CD4-positive, CD25-positive, alpha-beta regulatory T cell (primary cell): ENCODE data around the gene TEAD3. TPM values are rescaled to one million over a fixed set of nuclear protein-coding genes. Genes with fewer than 3 reads are reported as not detected.

Experiments
- ATAC-seq, 2 donors: fragments of 150-1000 bp; cut with Tn5 transposase; one replicate each; pipeline ENCODE4 v1.10.0; 2021; ENCODE audit warnings: low read depth in 2 of 2, moderate number of reproducible peaks in 2 of 2, moderate library complexity in 1 of 2
- DNase-seq, 3 donors: peaks; one replicate each; pipeline versions ENCODE4 v3.0.0 to v3.0.0-alpha.2; 2012 to 2022; ENCODE audit warnings: mixed read lengths in 1 of 3
- H3K27ac ChIP-seq: one replicate; pipeline ENCODE4 v1.7.0; 2013; ENCODE audit warnings: mild to moderate bottlenecking, low read length; ENCODE audit not compliant: insufficient read depth, poor library complexity, severe bottlenecking
- H3K27me3 ChIP-seq: one replicate; pipeline ENCODE4 v1.7.0; 2013; ENCODE audit warnings: low read length; ENCODE audit not compliant: control insufficient read depth, insufficient read depth
- H3K36me3 ChIP-seq: one replicate; pipeline ENCODE4 v1.7.0; 2013; ENCODE audit warnings: mild to moderate bottlenecking, low read length, moderate library complexity; ENCODE audit not compliant: control insufficient read depth, insufficient read depth
- H3K4me1 ChIP-seq: 2 replicates; pipeline ENCODE4 v1.7.0; 2013; ENCODE audit warnings: mild to moderate bottlenecking, low read length; ENCODE audit not compliant: insufficient read depth, control insufficient read depth, poor library complexity, severe bottlenecking
- H3K4me3 ChIP-seq: one replicate; pipeline ENCODE4 v1.7.0; 2013; ENCODE audit warnings: low read depth, mild to moderate bottlenecking, low read length, moderate library complexity
- H3K9me3 ChIP-seq, 2 experiments: 1 replicate in 1 of 2; 2 replicates in 1 of 2; pipeline ENCODE4 v1.7.0; 2013; ENCODE audit warnings: low read length in 2 of 2, mild to moderate bottlenecking in 1 of 2, moderate library complexity in 1 of 2; ENCODE audit not compliant: control insufficient read depth in 2 of 2
- H3K27ac Mint-ChIP-seq, 3 donors: one replicate each; pipeline ENCODE4 v1.8.0; 2020 to 2022; ENCODE audit warnings: mild to moderate bottlenecking in 3 of 3, mixed read lengths in 3 of 3, moderate library complexity in 2 of 3
- H3K27me3 Mint-ChIP-seq: one replicate; pipeline ENCODE4 v1.8.0; 2022; ENCODE audit warnings: mild to moderate bottlenecking, mixed read lengths
- H3K36me3 Mint-ChIP-seq: one replicate; pipeline ENCODE4 v1.8.0; 2020; ENCODE audit warnings: mixed read lengths
- H3K4me1 Mint-ChIP-seq, 4 donors: one replicate each; pipeline ENCODE4 v1.8.0; 2020 to 2022; ENCODE audit warnings: mixed read lengths in 4 of 4, mild to moderate bottlenecking in 1 of 4
- H3K4me3 Mint-ChIP-seq, 4 donors: one replicate each; pipeline ENCODE4 v1.8.0; 2020 to 2022; ENCODE audit warnings: mild to moderate bottlenecking in 4 of 4, mixed read lengths in 4 of 4, moderate library complexity in 3 of 4
- H3K9me3 Mint-ChIP-seq, 7 donors: one replicate each; pipeline ENCODE4 v1.8.0; 2020 to 2022; ENCODE audit warnings: mixed read lengths in 7 of 7, mild to moderate bottlenecking in 3 of 7, moderate library complexity in 2 of 7
- polyA plus RNA-seq, 4 donors: library from polyadenylated mRNA; unstranded; fragments of 300-500 nt; fragmentation: Illumina TruSeq; gene quantifications; one replicate each; pipeline ENCODE4 v1.2.3, GENCODE V29; 2021
- total RNA-seq: library from RNA; stranded (reverse); gene quantifications from one replicate; pipeline ENCODE4 v1.2.3, GENCODE V29; 2022

Gene TEAD3
- total and polyA plus RNA-seq, 5 donors from 2014 or later = 0.18 to 0.24 (median 0.20) TPM; not detected in 2

GRCh38 chr6:35469751-35470662 is 26.9 kb downstream of the TEAD3 start:
- H3K27ac ChIP-seq = peak overlapping the region; percentile 85
- Mint-ChIP-seq H3K4me3 (peak overlapping the region; percentile 97 to 98 (median 98)), H3K9me3 (no peaks in the 10 kb centered on the region), H3K27me3 (no peaks in the 10 kb centered on the region), H3K27ac (peak overlapping the region; percentile 94 to 99 (median 94)), H3K36me3 (peaks cover 19% of the 10 kb centered on the region), H3K4me1 (peaks cover 5 to 52% (median 30%) of the 10 kb centered on the region in 4 donors)
- H3K4me3 ChIP-seq = peak overlapping the region; percentile 89
- peak in 1 of 3 donors; percentile 18 for DNase-seq
- peaks cover 32% of the 10 kb centered on the region for H3K4me1 ChIP-seq
- H3K27me3 ChIP-seq = no peaks in the 10 kb centered on the region
- H3K9me3 ChIP-seq = no peaks in the 10 kb centered on the region
- peaks cover 33% of the 10 kb centered on the region for H3K36me3 ChIP-seq
- no peak for ATAC-seq

DNA sequence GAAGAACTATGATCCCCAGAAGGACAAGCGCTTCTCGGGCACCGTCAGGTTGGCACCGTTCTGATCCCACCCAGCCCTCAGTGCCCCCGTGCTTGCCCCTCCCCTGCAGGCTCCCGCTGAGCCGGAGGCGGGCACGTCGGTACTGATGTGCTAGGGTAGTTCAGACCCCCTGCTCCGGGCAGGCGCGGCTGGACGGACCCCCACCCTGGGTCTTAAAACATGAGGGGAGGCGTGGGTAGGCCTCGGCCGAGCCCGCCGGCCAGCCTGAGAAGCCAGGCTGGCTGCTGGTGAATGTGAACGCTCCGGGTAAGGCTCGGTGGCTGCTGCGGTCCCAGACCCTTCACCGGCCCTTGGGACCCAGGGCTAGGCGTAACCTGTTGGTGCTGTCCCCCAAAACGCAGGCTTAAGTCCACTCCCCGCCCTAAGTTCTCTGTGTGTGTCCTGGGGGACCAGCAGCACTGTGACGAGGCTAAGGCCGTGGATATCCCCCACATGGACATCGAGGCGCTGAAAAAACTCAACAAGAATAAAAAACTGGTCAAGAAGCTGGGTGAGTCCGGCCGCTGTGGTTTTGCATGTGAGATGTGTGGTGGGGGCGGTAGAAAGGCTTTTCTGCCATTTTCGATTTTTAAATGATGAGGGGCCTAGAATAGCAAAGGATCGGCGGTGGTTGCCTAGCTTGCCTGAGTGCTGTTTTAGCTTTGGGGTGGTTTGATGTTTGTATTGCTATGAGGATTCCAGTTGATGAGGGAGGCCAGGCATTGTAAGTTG is 27.7 kb downstream of the TEAD3 start:
- peaks cover 33% of the 10 kb centered on the region for H3K36me3 ChIP-seq
- H3K9me3 ChIP-seq = no peaks in the 10 kb centered on the region
- Mint-ChIP-seq H3K9me3 (no peaks in the 10 kb centered on the region), H3K4me1 (peaks cover 5 to 52% (median 30%) of the 10 kb centered on the region in 4 donors), H3K27me3 (no peaks in the 10 kb centered on the region), H3K36me3 (peaks cover 19% of the 10 kb centered on the region), H3K4me3 (peak overlapping the region; percentile 97 to 98 (median 98)), H3K27ac (peak overlapping the region; percentile 94 to 99 (median 98))
- H3K4me1 ChIP-seq = peaks cover 32% of the 10 kb centered on the region
- ATAC-seq = no peak
- H3K4me3 ChIP-seq = peak overlapping the region; percentile 89
- H3K27ac ChIP-seq = peak overlapping the region; percentile 85
- H3K27me3 ChIP-seq = no peaks in the 10 kb centered on the region
- peak in 1 of 3 donors; percentile 25 for DNase-seq

- Histone ChIP-seq H3K9me3 (no peaks in the 10 kb centered on the region), H3K27me3 (no peaks in the 10 kb centered on the region), H3K4me3 (peak within 1 kb of the TSS; percentile 89), H3K4me1 (peaks cover 32% of the 10 kb centered on the region), H3K27ac (peak within 1 kb of the TSS; percentile 85), H3K36me3 (peaks cover 32% of the 10 kb centered on the region)
- H3K27ac Mint-ChIP-seq = peak within 1 kb of the TSS; percentile 94 to 99 (median 98)
- no peaks in the 10 kb centered on the region for H3K9me3 Mint-ChIP-seq
- no peaks in the 10 kb centered on the region for H3K27me3 Mint-ChIP-seq
- peaks cover 5 to 52% (median 30%) of the 10 kb centered on the region in 4 donors for H3K4me1 Mint-ChIP-seq
- H3K36me3 Mint-ChIP-seq = peaks cover 23% of the 10 kb centered on the region
- H3K4me3 Mint-ChIP-seq = peak within 1 kb of the TSS; percentile 97 to 98 (median 98)
- peak; percentile 90 to 92 for ATAC-seq
- DNase-seq = peak; percentile 94 to 98 (median 96)
These were observed 28.5 kb downstream of the TEAD3 start, which contains the start of gene RPL10A for GRCh38 chr6:35468181-35468979. Gene RPL10A, plus strand, starts transcription at chr6:35468401. Its CDS starts 34 bp downstream, at chr6:35468435.

- H3K36me3 ChIP-seq = peaks cover 13% of the 10 kb centered on the region
- Mint-ChIP-seq H3K27ac (peak overlapping the region in 1 of 3 donors; percentile 27), H3K36me3 (peaks cover 26% of the 10 kb centered on the region), H3K9me3 (no peaks in the 10 kb centered on the region), H3K4me1 (peaks cover 3 to 32% (median 19%) of the 10 kb centered on the region in 4 donors), H3K27me3 (no peaks in the 10 kb centered on the region), H3K4me3 (peak overlapping the region in 2 of 4 donors; percentile 55 to 80)
- H3K9me3 ChIP-seq = no peaks in the 10 kb centered on the region
- no peaks in the 10 kb centered on the region for H3K27me3 ChIP-seq
- no peak overlapping the region for H3K27ac ChIP-seq
- H3K4me1 ChIP-seq = peaks cover 20% of the 10 kb centered on the region
- DNase-seq = no peak
- ATAC-seq = no peak
- no peak overlapping the region for H3K4me3 ChIP-seq
These were observed 31.2 kb downstream of the TEAD3 start for GRCh38 chr6:35465646-35466045.

DNA sequence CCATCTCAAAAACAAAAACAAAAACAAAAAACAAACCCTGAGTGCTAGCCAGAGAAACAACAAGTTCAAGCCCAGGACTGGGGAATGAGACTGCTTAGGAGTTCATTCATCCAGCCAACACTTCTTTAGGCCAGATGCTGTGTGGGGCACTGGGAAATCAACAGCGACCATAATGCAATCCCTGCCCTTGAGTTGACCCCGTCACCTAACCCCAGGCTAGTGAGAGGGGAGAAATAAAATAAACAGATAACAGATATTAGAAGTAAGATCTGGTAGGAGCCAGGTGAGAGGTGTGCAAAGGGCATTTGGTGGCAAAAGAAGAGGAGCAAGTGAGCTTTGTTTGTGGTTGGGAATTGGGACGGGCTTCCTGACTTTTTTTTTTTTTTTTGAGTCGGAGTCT is 33.6 kb downstream of the TEAD3 start:
- no peak overlapping the region for H3K27ac ChIP-seq
- Mint-ChIP-seq H3K4me3 (no peak overlapping the region), H3K27me3 (no peaks in the 10 kb centered on the region), H3K36me3 (peaks cover 23% of the 10 kb centered on the region), H3K9me3 (no peaks in the 10 kb centered on the region), H3K4me1 (peaks cover 0 to 16% (median 7%) of the 10 kb centered on the region in 4 donors), H3K27ac (peak overlapping the region in 1 of 3 donors; percentile 38)
- no peak overlapping the region for H3K4me3 ChIP-seq
- DNase-seq = no peak
- no peaks in the 10 kb centered on the region for H3K9me3 ChIP-seq
- no peaks in the 10 kb centered on the region for H3K27me3 ChIP-seq
- ATAC-seq = no peak
- H3K36me3 ChIP-seq = peaks cover 12% of the 10 kb centered on the region
- H3K4me1 ChIP-seq = peaks cover 6% of the 10 kb centered on the region

DNA sequence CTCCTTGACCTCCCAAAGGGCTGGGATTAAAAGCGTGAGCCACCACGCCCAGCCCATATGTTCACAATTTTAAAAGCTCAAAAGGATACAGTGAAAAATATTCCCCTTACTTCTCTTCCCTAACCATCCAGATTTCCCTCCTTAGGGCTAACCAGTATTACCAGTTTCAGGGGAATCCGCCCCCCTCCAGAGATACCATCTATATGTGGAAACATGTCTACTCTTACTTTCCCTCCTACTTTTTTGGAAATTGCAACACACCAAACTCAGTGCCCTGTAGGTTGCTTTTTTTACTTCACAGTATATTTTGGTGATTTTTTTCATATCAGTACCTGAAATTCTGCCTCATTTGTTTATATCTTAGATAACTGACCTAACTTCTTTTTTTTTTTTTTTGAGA is 35.6 kb downstream of the TEAD3 start:
- Mint-ChIP-seq H3K9me3 (no peaks in the 10 kb centered on the region), H3K4me3 (no peak overlapping the region), H3K27ac (no peak overlapping the region), H3K4me1 (peaks cover 0 to 2% (median under 1%) of the 10 kb centered on the region in 4 donors), H3K27me3 (no peaks in the 10 kb centered on the region), H3K36me3 (peaks cover 30% of the 10 kb centered on the region)
- DNase-seq (no peak), ATAC-seq (no peak)
- H3K4me3 ChIP-seq = no peak overlapping the region
- no peak overlapping the region for H3K27ac ChIP-seq
- no peaks in the 10 kb centered on the region for H3K9me3 ChIP-seq
- H3K27me3 ChIP-seq = no peaks in the 10 kb centered on the region
- H3K4me1 ChIP-seq = no peaks in the 10 kb centered on the region
- H3K36me3 ChIP-seq = peaks cover 19% of the 10 kb centered on the region

- H3K36me3 Mint-ChIP-seq = peaks cover 34% of the 10 kb centered on the region
- no peaks in the 10 kb centered on the region for H3K9me3 ChIP-seq
- H3K4me3 ChIP-seq = no peak overlapping the region
- ATAC-seq = no peak
- no peaks in the 10 kb centered on the region for H3K9me3 Mint-ChIP-seq
- H3K4me3 Mint-ChIP-seq = peak overlapping the region in 1 of 4 donors; percentile 69
- H3K27me3 ChIP-seq = no peaks in the 10 kb centered on the region
- H3K4me1 ChIP-seq = peaks cover 9% of the 10 kb centered on the region
- H3K27ac Mint-ChIP-seq = peak overlapping the region in 1 of 3 donors; percentile 56
- peaks cover 4 to 28% (median 16%) of the 10 kb centered on the region in 4 donors for H3K4me1 Mint-ChIP-seq
- H3K36me3 ChIP-seq = peaks cover 23% of the 10 kb centered on the region
- H3K27me3 Mint-ChIP-seq = no peaks in the 10 kb centered on the region
- DNase-seq = no peak
- H3K27ac ChIP-seq = no peak overlapping the region
These were observed 39.0 kb downstream of the TEAD3 start for GRCh38 chr6:35457907-35458306.
